ENCODE results near the gene AK3.

The AK3 gene

GRCh38 chr9:4746278-4747030 lies 5.5 kb upstream of the AK3 start:
- no peak for DNase-seq

DNA sequence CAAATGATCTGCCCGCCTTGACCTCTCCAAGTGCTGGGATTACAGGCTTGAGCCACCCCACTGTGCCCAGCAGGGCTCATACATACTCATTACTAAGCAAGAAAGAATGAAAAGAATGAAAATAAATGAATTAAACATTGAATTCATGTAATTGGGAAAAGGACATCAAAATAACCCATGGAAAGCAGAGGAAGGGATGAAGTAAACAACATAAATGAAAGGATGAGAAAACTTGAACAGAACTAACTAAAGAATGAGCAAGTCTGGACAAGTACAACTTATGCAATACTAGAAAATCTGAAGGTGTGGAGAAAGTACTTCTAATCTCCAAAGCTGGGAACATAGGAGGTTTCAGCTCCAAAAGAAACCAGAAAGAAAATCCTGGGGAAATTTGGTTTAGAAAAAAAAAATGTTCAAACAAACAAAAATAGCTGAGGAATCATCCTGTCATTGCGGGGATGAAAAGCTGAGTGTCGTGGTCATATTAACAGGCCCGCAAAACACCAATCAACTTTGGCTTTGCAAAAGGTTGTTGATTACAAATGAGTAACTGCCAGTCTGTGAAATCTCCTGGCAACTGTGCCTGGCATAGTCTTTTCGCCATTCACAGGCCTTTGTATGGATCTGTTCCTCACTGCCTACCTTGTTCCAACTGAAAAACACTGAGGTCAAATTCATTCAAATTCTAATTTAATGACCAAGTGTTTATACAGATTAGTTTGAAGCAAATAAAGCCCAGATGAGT lies 2.3 kb upstream of the AK3 start:
- DNase-seq: no peak

DNA sequence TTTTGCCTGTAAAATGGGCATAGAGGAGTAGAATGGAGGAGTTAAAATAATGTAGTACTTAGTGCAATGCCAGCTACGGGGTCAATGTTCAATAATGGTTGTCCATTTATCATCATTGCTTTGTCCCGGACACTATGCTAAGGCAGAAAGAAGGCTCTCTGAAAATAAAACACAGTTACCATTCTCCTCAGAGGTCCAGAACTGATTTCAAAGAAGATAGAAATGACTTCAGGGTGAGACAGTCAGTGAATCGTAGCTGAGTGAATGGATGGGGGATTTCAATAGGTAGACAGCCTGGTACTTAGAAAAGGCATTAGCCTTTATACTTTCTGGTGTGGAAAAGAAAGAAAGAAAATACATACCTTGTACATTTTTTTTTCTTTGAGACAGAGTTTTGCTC lies 1.2 kb upstream of the AK3 start:
- no peak for DNase-seq

DNA sequence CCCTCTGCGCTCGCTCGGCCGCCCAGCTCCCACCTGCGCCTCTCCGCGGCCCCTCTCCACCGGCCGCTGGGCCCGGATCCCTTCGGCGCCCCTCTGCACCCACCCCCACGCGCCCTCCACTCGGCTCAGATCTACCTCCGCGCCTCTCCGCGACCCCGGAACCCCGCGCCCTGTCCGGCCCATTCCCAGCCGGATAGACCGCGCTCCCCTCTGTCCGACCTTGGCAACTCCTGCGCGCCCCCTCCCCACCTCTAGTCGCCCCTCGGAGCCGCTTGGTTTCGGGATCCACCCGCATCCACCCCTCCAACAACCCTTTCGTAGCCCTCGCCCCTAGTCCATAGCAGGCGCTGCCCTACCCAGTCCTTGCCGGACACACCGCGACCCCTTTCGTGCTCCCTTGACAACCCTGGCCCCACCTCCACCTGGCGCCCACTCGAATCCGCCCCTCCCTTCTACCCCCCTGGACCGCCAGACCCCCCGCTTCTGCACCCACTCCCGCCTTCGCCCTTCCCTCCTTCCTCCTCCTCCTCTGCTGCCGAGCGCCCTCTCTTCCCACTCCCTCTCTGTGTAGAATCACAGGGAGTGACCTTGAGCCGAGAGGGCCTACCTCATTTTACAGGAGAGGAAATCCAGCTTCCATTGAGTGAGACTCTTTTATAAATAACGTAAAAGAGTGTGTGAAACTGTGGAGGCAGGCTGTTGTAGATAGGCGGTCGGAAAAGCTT lies 525 bp upstream of the AK3 start:
- DNase-seq: peak; percentile 7

DNA sequence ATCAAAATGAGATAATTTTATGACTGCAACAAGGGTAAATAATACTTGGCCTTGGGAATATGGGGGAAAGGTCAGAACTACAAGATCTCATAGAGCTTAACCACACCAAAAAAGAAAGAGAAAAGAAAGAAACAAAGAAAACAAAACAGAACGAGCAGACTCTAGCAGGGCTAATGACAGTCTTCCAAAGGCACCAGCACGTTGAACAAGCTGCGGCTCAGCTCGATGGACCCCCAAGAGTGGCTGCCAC lies 689 bp downstream of the AK3 start:
- DNase-seq: no peak

- DNase-seq: no peak
Measured at GRCh38 chr9:4739587-4740387, 1.2 kb downstream of the AK3 start.

- no peak for DNase-seq
Measured at GRCh38 chr9:4738866-4739586, 2.0 kb downstream of the AK3 start.

GRCh38 chr9:4734150-4734549 lies 6.9 kb downstream of the AK3 start:
- no peak for DNase-seq

- DNase-seq: no peak
Measured at GRCh38 chr9:4732890-4733289, 8.1 kb downstream of the AK3 start.

DNA sequence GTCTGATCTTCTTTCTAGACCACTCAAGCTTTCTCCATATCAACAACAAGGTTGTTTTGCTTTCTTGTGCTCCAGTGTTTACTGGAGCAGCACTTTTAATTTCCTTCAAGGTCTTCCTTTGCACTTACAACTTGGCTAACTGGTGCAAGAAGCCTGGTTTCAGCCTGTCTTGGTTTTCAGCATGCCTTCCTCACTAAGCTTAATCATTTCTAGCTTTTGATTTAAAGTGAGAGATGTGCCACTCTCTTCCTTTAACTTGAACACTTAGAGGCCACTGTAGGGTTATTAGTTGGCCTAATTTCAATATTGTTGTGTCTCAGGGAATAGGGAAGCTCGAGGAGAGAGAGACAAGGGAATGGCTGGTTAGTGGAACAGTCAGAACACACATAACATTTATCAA lies 13.4 kb downstream of the AK3 start:
- no peak for DNase-seq

DNA sequence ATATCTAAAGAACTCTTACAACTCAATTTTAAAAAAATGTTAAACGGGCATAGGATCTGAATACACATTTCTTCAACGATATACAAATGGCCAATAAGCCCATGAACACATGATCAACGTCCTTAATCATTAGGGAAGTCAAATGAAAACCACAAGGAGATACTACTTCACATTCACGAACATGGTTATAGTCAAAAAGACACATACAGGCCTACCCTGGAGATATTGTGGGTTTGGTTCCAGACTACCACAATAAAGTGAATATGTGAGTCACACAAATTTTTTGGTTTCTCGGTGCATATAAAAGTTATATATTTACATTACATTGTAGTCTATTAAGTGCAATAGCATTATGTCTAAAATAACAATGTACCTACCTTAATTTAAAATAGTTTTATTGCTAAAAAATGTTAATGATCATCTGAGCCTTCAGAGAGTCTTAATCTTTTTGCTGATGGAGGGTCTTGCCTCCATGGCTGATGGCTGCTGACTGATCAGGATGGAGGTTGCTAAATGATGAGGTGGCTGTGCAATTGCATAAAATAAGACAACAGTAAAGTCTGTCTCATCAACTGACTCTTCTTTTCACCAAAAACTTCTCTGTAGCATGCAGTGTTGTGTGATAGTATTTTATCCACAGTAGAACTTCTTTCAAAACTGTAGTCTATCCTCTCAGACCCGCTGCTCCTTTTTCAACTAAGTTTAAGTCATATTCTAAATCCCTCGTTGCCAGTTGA lies 15.1 kb downstream of the AK3 start:
- no peak for DNase-seq

DNA sequence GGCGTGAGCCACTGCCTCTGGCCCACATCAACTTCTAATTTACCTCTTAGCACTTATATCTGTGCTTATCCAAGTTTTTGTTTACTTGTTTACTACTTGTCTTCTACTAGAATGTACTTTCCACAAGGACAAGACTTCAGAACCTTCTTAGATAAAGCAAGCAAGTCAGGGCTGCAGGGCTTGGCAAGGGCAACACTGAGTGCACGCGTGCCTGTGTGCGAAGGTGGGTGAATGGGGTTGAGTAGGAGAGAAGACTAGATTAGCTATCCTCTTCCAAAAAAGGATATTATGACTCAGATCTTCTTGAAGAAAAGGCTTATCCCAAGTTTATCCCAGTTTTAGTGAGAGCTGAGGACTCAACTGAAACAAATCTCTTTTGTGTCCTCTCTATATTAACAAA lies 19.3 kb downstream of the AK3 start:
- DNase-seq: no peak

GRCh38 chr9:4718911-4719310 lies 22.1 kb downstream of the AK3 start:
- DNase-seq: no peak

DNA sequence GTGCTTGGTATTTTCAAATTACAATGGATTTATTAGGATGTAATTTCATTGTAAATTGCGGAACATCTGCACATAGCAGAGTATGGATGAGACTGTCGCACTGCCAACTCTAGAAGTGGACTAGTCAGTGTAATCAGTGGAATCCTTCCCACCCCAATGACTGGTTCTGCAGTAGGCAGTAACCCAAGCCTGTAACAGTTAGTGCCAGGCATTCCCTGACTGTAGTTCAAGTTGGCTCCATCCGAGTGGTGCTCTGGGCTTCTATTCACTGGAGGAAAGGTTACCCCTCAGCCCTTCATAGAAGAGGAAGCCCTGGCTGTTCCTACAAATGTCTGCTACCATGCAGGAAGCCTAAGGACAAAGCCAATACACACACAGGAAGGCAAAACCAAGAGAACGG lies 23.2 kb downstream of the AK3 start:
- DNase-seq: no peak

DNA sequence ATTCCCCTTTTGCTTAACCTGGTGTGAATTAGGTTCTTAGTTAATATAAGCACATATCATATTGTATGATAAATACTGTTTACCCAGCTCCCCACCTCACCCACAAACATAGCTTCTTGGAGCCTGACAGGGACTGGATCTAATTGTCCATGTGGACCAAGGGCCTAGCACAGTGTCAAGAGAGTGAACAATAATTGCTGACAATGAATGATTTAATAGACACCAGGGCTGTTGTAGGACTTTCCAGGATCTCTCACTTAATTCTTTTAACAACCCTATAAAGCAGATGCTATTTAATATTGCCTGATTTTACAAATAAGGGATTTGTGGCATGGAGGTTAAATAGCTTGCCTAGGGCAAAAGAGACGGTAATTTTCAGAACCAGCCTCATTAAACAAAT lies 24.8 kb downstream of the AK3 start:
- DNase-seq: no peak

DNA sequence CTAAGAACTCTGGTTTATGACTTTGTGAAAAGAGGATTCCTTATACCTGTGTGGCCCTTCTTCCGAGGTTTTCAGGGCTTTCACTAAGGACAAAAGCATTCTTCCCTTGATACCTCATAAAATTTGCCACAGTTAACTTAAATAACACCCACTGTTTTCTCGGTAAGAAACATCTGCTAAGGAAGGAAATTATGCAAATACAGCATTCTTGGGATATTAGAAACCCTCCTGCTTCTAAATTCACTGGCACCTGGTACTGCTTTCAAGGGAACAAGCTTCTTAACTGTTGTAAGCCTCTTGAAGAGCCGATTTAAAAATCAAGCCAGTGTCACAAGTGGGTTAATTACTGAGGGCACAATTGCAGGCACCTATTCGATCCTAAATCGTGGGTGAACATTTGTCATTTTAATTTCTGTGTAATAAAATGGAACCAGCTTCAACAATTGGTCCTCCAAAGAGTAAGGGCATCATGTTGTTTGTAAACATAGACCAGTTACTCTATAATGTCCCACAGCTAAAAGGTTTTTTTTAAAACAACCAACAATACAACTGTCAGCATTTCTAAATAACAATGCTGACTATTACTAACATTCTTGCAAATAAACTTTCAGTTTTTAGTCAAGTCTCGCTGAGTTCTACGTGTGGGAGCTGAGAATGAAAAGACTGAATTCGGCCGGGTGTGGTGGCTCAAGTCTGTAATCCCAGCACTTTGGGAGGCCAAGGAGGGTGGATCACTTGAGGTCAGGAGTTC lies 26.6 kb downstream of the AK3 start:
- peak; percentile 45 for DNase-seq

GRCh38 chr9:4713849-4714248 lies 27.2 kb downstream of the AK3 start:
- DNase-seq: no peak

DNA sequence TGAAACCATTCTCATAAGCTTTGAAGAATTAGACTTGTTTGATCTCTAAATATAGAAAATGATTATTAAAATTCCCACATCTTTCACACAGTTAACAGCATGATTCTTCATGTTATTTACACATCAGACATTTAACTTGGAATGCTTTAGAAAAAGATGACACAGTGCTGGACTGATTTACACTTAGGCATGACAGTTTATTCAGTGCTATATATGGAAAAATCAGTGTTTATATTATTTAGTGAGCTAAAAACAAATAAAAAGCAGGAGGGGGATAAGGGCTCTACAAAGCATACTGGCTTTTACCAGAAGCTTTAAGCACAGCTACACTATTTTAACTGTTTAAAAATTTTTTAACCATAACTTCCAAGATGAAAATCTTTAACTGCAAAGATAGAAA lies 31.6 kb downstream of the AK3 start:
- DNase-seq: no peak

- peak; percentile 81 for DNase-seq
Measured at GRCh38 chr9:4706971-4707622, 33.9 kb downstream of the AK3 start.

- no peak for DNase-seq
Measured at GRCh38 chr9:4706021-4706420, 35.0 kb downstream of the AK3 start.

DNA sequence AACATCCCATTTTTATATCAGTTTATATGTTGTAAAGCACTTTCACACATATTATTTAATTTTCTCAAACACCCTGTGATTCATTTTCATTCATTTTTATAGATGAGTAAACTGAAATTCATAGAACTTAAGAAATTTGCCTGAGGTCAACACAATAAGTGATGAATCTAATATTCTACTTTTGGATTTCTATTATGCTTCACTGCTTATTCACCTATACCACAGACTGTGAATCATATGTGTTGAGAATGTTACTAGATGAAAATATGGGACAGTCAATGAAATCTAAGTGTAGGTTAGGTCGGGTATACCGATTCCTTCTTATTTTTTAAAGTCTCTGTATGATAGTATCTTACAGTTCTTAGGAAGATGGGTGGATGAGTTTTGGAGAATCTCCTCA lies 36.9 kb downstream of the AK3 start:
- no peak for DNase-seq
